HG02759 (cell line): ENCODE measurements around the gene TTBK1.
A peak's percentile ranks its signal among the peaks of the same experiment; 100 is the strongest.

Experiments used
- ATAC-seq: cut with Tn5 transposase; IDR thresholded peaks from one replicate; pipeline ENCODE4 v1.9.1; 2021; ENCODE audit warnings: mild to moderate bottlenecking, moderate library complexity; ENCODE audit not compliant: unreplicated experiment

Gene TTBK1

DNA sequence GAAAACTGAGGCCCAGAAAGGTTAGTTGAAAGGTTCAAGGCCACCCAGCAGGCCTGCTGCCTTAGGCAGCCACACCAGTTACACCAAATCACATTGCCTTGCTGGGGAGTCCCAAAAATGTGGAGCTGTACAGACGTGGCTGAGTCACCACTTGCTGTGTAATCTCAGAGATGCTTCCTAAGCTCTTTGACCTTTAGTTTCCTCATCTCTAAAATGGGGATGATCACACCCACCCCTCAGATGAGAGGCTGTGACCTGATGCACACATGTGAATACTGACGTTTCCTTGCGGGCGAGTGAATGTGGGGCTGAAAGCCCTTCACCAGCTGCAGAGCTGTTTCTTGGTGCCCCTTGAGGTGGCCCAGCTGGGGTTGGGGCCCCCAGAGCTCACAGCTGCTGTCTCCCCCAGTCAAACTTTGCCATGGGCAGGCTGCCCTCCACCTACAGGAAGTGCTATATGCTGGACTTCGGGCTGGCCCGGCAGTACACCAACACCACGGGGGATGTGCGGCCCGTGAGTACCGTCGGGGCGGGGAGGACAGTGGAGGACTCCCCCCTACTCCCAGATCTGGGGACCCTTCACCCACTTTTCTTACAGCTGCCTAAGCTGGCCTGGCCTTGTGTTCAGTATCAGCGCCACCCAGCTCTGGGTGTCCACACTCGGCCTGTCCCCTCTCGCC, 11.0 kb downstream of the TTBK1 start:
- ATAC-seq, result no peak

DNA sequence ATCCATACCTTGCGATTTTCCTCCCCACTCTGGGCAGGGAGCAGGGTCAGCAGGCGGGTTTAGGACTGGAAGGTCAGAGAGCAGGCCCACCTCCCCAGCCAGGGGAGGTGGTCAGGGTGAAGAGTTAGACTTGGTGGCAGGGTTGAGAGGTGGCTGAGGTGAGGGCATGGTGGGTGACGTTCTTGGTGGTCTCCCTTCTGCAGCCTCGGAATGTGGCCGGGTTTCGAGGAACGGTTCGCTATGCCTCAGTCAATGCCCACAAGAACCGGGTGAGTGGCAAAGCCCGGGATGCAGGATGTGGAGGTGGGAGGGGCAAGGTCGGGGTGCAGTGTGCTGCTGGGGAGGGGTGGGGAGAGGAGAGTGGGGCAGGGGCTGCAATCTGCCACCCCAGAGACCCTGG, 11.6 kb downstream of the TTBK1 start:
- ATAC-seq, result no peak

DNA sequence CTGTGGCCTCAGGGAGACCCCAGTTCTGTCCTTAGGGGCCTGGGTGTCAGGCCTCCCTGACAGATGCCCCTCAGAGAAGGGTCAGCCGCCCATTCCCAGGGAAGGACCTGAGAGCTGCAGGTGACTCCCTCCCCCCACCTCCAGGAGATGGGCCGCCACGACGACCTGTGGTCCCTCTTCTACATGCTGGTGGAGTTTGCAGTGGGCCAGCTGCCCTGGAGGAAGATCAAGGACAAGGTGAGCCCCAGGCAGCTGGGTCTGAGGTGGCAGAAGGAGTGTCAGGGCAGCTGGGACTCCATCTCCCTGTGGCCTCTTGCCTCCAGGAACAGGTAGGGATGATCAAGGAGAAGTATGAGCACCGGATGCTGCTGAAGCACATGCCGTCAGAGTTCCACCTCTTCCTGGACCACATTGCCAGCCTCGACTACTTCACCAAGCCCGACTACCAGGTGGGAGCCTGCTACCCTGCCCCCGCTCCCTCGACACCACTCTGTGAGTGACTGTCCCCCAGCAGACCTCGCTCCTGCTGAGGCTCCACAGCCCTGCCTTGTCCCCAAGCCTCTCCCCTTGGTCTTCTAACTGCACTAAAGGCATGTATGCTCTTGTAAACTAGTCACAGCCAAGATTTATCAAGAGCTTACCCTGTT, 12.2 kb downstream of the TTBK1 start:
- no peak for ATAC-seq

DNA sequence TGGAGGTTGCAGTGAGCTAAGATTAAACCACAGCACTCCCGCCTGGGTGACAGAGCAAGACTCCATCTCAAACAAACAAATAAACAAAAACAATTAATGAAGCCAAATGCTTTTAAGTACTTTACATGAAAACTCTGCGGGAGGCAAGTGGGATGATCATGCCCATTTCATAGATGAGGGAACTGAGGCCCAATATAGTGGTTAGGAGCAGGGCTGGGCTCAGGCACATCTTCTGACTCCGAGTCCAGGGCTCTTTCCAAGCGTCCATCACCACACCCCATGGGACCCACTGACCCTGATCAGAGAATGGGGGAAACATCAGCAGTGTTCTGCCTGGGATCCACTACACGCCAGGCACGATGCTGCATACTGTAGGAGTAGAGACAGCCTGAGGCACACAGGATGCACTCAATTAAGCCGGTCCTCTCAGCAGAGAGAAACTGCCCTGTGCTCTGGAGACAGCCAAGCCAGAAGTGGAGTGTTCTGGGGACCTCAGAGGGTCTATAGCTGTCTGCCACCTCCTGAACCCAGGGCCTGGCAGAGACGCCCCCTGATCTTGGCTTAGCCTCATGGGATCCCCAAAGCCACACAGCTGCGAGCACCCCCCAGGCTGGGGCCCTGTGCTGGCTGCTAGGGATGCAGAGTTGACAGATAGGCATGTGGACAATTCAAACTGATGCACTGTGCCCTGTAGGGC, 13.5 kb downstream of the TTBK1 start:
- no peak for ATAC-seq

DNA sequence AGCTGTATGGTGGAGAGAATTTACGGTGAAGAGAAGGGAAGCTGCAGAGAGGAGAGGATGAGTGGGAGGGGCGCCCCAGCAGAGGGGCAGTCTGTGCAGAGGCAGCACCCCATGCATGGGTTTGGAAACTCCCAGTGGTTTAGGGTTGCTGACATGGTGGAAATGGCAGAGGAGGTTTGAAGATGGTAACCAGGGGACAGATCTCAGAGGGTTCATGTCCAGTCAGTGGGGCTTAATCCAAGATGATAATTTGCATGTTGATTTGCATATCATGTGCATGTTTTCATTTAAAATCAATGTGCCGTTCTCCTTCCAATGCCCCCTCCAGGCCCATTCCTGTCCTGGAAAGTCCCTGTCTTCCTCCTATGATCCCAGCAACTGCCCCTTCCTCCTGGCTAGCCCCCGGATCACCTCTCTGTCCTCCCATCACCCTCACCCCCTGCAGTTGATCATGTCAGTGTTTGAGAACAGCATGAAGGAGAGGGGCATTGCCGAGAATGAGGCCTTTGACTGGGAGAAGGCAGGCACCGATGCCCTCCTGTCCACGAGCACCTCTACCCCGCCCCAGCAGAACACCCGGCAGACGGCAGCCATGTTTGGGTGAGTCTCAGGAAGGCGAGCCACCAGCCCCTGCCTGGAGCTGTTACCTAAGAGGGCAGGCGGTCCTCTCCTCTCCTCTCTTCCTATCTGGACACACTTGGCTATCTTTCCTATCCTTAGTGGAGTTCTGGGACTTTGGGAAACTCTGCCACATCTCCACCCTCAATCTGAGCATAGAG, 14.3 kb downstream of the TTBK1 start:
- no peak for ATAC-seq

DNA sequence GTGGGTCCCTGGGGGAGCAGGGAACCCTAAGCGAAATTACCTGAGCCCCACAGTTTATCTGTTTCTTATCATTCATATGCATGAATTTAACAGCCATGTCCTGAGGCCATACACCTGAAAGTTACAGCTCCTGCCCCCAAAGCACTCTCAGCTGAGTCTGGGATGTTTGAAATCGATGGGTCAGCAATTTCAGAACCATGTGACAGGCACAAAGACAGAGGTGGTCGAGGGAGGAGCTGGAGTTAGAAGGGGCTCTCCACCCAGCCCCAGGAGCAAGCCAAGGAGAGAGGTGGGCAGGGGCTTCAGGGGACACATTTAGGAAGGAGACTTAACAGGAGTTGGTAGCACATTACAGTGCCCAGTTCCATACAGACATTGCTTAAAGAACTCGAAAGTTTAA, 14.9 kb downstream of the TTBK1 start:
- ATAC-seq, result no peak

DNA sequence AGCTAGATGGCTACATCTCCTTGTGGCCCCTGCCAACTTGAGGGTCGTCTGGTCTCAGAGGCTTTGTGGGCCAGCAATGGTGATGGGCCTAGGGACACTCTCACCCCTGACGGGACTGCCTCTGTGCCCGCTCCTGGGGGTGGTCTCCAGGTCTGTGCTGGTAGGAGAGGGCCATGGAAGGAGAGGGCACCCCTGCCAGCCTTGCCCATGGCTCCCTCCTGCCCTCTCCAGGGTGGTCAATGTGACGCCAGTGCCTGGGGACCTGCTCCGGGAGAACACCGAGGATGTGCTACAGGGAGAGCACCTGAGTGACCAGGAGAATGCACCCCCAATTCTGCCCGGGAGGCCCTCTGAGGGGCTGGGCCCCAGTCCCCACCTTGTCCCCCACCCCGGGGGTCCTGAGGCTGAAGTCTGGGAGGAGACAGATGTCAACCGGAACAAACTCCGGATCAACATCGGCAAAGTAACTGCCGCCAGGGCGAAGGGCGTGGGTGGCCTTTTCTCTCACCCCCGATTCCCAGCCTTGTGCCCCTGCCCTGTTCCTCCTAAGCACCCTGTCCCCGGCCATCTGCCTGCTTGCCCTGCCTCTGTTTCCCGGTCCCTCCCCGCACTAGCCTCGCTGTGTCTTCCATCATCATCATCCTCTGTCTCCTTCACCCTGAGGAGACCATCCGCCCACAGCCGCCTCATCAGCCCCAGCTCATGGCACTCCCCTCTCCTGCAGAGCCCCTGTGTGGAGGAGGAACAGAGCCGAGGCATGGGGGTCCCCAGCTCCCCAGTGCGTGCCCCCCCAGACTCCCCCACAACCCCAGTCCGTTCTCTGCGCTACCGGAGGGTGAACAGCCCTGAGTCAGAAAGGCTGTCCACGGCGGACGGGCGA, 15.8 kb downstream of the TTBK1 start:
- ATAC-seq, result no peak

DNA sequence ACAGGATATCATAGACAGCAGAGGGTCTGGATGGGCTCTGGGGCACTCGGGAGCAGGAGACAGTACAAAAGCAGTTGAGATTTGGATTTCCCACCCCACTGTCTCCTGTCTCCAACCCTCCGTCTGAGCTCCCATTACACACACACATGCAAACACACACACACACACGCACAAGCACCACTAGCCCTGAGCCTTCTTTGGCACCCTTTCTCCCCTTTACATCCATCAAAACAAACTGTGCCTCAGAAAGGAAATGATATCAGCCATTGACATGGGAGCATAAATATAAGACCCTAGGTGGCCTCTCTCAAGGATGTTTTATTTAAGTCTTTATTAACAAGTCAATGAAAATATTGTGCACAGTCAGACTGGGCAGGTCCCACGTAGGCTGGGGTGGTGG, 17.5 kb downstream of the TTBK1 start:
- ATAC-seq, result no peak

DNA sequence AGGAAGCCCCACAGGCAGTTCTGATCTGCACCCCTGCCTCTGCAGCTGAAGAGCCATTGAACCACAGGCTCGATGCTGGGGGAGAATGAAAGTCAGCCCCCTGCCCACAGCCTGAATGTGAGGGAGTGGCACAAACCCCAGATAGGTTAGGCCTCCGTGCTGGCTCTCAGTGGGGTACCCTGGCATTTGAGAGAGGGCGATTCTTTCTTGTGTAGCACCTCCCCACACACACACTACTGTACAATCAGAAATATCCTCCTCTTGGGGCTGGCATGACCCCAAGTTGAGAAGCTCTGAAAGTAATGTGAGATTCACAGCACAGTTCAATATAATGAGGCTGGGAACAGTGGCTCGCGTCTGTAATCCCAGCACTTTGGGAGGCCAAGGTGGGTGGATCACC, 17.9 kb downstream of the TTBK1 start:
- no peak for ATAC-seq

DNA sequence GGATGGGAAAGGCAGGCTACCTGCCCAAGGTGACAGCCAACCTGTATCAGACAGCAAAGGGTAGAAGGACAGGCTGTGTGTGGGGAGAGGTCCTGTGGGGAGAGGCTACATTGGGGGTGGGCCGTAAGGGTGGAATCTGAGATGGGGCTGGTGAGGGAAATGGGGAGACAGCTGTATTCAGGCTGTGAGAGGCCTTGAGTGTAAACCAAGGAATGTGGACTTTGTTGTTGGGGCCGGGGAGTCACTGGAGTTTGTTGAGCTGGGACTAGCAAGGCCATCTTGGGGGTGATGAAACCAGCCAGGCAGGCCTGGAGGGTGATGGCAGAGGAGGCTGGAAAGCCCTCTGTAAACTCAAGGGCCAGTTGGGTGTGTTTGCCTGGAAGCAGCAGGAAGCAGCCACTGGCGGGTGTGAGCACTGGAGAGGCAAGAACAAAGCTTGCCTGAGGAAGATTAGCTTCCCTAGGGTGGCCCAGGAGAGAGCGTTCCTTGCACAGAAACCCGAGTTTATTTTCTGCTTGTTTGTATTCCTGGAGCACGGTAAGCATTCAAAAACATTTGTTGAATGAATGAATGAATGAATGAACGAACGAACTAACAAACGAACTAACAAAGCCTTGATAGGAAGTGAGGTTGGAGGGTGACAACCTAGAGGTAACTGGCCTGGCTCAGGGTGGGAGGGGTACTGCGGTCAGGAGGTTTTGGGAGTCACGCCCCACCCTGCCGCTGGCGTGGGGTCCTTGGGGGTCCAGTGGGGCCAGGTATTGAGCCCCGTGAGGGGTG, 18.9 kb downstream of the TTBK1 start:
- ATAC-seq, result no peak

DNA sequence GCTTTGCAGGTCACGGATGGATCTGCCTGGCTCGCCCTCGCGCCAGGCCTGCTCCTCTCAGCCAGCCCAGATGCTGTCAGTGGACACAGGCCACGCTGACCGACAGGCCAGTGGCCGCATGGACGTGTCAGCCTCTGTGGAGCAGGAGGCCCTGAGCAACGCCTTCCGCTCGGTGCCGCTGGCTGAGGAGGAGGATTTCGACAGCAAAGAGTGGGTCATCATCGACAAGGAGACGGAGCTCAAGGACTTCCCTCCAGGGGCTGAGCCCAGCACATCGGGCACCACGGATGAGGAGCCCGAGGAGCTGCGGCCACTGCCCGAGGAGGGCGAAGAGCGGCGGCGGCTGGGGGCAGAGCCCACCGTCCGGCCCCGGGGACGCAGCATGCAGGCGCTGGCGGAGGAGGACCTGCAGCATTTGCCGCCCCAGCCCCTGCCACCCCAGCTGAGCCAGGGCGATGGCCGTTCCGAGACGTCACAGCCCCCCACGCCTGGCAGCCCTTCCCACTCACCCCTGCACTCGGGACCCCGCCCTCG, 19.6 kb downstream of the TTBK1 start:
- no peak for ATAC-seq

DNA sequence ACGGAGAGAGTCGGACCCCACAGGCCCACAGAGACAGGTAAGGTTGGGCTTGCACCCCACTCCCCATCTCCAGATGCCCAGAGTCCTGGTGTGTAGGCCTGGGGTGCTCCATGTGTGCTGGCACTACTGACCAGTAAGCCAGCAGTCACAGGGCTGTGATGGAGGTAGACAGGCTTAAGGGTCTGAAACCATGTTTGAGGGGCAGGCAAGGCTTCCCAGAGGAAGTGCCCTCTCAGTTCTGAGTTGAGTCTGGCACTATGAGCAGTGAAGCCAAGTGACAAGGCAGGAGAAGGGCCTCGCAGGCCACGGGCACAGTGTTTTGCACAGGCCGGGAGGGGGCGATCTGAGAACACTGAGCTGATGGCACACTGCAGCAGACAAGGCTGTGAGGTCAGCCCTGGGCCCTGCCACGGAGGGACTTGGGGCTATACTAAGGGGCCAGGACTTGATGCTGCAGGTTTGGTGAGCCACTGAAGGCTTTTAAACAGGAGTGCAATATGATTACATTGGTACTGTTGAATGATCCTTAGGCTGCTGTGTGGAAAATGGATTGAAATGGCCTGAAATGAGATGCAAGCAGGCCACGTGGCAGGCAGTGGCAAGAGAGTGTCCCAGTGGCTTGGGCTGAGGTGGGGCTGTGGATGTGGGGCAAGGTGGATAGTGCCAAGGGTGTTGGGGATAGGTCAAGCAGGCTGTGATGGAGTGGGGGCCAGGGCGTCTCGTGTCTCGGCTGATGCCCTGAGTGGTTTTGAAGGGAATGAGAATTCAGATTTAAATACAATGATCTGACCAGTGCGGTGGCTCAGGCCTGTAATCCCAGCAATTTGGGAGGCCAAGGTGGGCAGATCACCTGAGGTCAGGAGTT, 20.3 kb downstream of the TTBK1 start:
- peak; percentile 86 for ATAC-seq

DNA sequence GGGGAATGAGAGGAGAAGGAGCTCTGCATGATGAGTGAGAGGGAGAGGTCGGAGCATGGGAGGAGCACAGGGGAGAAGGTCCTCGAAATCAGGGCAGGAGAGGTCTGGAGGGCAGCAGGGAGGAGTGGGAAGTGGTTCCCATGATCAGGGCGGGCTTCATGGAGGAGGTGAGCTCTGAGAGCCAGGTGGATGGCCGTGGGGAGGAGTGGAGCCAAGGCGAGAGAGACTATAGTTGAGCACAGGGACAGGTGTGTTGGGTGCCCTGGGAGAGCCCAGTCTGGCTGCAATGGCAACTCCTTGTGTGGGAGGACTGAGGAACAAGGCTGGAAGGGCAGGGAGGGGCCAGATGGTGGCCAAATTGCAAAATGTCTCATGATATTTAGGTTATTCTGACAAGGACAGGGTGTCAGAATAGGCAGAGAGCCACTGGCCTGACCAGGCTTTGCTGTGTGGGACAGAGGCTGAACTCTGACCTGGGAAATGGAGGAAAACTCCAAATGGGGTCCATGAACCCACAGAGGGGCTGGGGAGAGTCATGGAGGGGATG, 21.4 kb downstream of the TTBK1 start:
- ATAC-seq, result no peak

DNA sequence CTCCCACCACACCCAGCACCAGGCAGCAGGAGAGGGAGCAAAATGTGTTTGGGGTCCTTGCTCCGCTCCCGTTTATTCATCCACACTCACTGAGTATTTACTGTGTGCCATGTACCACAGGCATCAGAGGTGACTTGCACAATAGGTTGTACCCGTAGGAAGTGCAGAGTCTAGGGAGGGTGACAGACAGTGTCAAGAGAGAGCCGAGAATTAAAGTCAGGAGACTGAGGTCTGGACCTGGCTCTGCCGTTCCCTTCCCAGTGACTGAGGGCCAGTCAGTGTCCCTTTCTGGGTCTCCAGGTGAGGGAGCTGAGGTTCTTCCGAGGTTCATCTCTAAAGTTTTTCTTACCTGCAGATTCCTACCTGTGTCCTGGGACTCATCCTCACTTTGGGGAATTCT, 22.3 kb downstream of the TTBK1 start:
- no peak for ATAC-seq

DNA sequence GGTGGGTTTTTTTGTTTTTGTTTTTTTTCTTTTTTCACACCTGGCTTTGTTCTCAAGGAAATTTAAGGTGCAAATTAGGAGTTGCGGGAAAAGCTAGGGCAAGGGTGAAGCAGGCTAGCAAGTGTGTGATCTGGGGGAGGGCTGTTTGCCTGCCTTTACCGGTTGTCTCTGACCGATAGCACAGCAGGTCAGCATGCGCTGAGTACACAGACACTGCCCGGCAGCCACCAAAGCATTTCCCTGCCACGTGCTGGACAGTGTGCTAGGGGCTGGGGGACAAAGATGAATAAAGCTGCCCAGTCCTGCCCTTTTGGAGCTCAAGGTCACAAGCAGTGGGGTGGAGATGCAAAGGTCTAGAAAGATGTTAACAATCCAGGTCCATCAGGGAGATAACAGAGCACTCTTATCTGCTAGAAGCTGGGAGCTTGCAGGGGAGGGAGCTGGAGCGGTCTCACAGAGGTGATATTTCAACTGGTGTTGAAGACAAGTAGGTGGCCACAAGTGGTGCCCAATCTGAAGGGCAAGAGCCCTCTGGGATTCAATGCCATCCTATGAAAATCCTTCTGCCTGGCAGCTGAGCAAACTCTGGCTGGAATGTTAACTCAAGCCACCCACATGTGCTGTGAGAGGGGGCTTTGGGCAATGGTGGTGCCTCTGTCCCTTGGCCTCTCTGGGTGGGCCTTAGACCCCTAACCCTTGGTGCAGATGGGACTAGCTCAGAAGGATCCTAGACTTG, 24.5 kb downstream of the TTBK1 start:
- ATAC-seq, result no peak

DNA sequence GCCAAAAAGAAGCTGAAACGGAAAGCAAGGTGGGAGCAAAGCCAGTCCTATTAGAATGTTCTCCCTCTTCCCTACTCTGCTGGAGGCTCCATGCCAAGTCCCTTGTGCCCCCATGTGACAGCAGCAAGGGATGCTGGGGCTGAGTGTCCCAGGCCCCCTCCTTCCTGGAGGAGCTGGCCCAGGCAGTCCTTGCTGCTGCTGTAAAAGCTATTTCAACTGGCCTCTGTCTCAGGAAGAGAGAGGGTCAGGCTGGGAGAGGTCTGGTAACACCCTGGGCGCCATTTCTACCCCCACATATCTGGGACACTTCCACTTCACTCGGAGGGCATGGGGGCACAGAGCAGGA, 25.0 kb downstream of the TTBK1 start:
- ATAC-seq, result no peak

DNA sequence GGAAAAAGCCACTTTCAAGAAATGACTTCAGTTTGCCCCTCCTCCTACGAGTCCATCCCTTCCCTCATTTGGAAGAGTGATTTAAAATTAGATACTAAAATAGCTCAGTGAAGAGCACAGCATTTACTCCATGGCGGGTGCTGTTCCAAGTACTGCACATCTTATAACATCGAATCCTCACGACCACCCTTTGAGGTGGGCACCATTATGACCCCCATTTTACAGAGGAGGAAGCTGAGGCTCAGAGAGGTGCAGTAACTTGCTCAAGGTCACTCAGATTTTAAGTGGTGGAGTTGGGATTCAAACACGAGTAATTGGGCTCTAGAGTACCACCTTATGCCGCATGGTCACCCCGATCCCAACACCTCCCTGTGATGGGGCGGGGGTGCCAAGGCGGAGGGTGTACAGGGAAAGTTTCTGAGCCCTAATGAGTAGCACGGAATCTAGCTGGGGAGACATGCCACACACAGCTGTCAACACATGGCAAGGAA, 25.5 kb downstream of the TTBK1 start:
- no peak for ATAC-seq
